ENCODE measurements around the gene KCNQ1.

DNA sequence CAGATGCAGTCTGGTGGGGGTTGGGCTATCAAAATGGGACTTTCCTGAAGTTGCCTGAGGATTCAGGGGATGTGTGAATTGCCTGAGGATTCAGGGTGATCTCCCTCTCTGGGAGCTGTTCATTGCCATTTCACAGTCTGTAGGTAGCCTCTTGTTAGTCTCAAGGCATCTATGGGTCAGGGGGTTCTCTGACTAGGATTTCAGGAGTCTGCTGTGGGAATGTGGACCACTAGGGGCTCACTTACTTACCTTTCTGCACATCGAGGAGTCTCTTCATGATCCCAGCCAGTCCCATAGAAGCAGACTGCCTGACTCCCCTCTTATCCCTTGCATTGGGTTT, 200.9 kb downstream of the KCNQ1 start:
- TF ChIP-seq GATA2 (IDR thresholded peaks at IDR 0.05; ENCODE audit: low read depth, low read length) (no peak), GATA3 (IDR thresholded peaks at IDR 0.05; ENCODE audit: low read depth, low read length) (no peak)
